HEK293T (cell line): ENCODE data around the gene SGO2.
"Not testable (repeated sequence)": the region's sequence is repeated elsewhere in the genome, so short reads cannot be mapped to it uniquely, and the experiment has no call there.

Source experiments
- CTCF ChIA-PET: fragments of 350-600 bp; formaldehyde crosslinking; extraction: SDS; loops from one replicate; lab custom pipeline; 2021; ENCODE audit warnings: antibody characterized with exemption, inconsistent platforms; lab: Yijun Ruan, JAX
- POLR2A ChIA-PET: fragments of 350-600 bp; formaldehyde crosslinking; extraction: SDS; loops from one replicate; lab custom pipeline; 2020; ENCODE audit warnings: antibody characterized with exemption, inconsistent platforms; lab: Yijun Ruan, JAX
- DNase-seq: peaks from one replicate; pipeline ENCODE4 v3.0.0; 2012; ENCODE audit warnings: mixed read lengths; ENCODE audit errors: extremely low spot score
- ARNT ChIP-seq: fragments of 450-650 bp; IDR thresholded peaks from 2 replicates; pipeline ENCODE4 v1.6.1; 2017; ENCODE audit warnings: mild to moderate bottlenecking
- BHLHE40 ChIP-seq: fragments of 450-650 bp; IDR thresholded peaks from 2 replicates; pipeline ENCODE4 v1.6.1; 2016; ENCODE audit warnings: mild to moderate bottlenecking, moderate library complexity, borderline replicate concordance
- CTBP1 ChIP-seq: fragments of 450-650 bp; IDR thresholded peaks from 2 replicates; pipeline ENCODE4 v1.6.1; 2016; ENCODE audit warnings: borderline replicate concordance
- ELF4 ChIP-seq: fragments of 450-650 bp; IDR thresholded peaks from 2 replicates; pipeline ENCODE4 v1.6.1; 2017; ENCODE audit warnings: antibody characterized with exemption
- FOXA1 ChIP-seq: fragments of 450-650 bp; IDR thresholded peaks from 2 replicates; pipeline ENCODE4 v1.6.1; 2016; ENCODE audit warnings: mild to moderate bottlenecking
- FOXK2 ChIP-seq: fragments of 450-650 bp; IDR thresholded peaks from 2 replicates; pipeline ENCODE4 v1.6.1; 2016; ENCODE audit warnings: mild to moderate bottlenecking
- FOXM1 ChIP-seq: fragments of 450-650 bp; IDR thresholded peaks from 2 replicates; pipeline ENCODE4 v1.6.1; 2017; ENCODE audit warnings: mild to moderate bottlenecking, borderline replicate concordance
- HDGF ChIP-seq: fragments of 450-650 bp; IDR thresholded peaks from 2 replicates; pipeline ENCODE4 v1.6.1; 2017; ENCODE audit warnings: antibody characterized with exemption, borderline replicate concordance
- L3MBTL2 ChIP-seq: fragments of 450-650 bp; conservative IDR thresholded peaks from 2 replicates; pipeline ENCODE4 v1.6.1; 2016; ENCODE audit warnings: mild to moderate bottlenecking
- LEF1 ChIP-seq: fragments of 450-650 bp; IDR thresholded peaks from 2 replicates; pipeline ENCODE4 v1.6.1; 2017; ENCODE audit warnings: mild to moderate bottlenecking, borderline replicate concordance
- NFRKB ChIP-seq: fragments of 450-650 bp; IDR thresholded peaks from 2 replicates; pipeline ENCODE4 v1.6.1; 2016; ENCODE audit warnings: mild to moderate bottlenecking, moderate library complexity
- PKNOX1 ChIP-seq: fragments of 450-650 bp; IDR thresholded peaks from 2 replicates; pipeline ENCODE4 v1.6.1; 2016
- SP1 ChIP-seq: fragments of 450-650 bp; IDR thresholded peaks from 2 replicates; pipeline ENCODE4 v1.6.1; 2017
- SUZ12 ChIP-seq: fragments of 450-650 bp; IDR thresholded peaks from 2 replicates; pipeline ENCODE4 v1.6.1; 2016; ENCODE audit warnings: mild to moderate bottlenecking
- TARDBP ChIP-seq: fragments of 450-650 bp; IDR thresholded peaks from 2 replicates; pipeline ENCODE4 v1.6.1; 2016
- ZNF384 ChIP-seq: fragments of 450-650 bp; IDR thresholded peaks from 2 replicates; pipeline ENCODE4 v1.6.1; 2016

The SGO2 gene

GRCh38 chr2:200609028-200609614 is 83.1 kb downstream of the SGO2 start:
- TF ChIP-seq FOXK2: no peak
- TF ChIP-seq LEF1: no peak
- no peak for TF ChIP-seq CTBP1
- POLR2A ChIA-PET: no interaction called here
- CTCF ChIA-PET: no interaction called here
- DNase-seq: no peak

- CTCF ChIA-PET, DNase-seq, POLR2A ChIA-PET: not testable (repeated sequence)
Measured at GRCh38 chr2:200610217-200610616, 84.2 kb downstream of the SGO2 start.

- ChIA-PET POLR2A (no interaction called here), CTCF (no interaction called here)
- DNase-seq: no peak
- no peak for TF ChIP-seq LEF1
- TF ChIP-seq ZNF384: no peak
- no peak for TF ChIP-seq TARDBP
- TF ChIP-seq FOXA1: no peak
- no peak for TF ChIP-seq FOXK2
Measured at GRCh38 chr2:200613692-200614091, 87.7 kb downstream of the SGO2 start.

GRCh38 chr2:200614249-200614648 is 88.2 kb downstream of the SGO2 start:
- ChIA-PET POLR2A (no interaction called here), CTCF (no interaction called here)
- TF ChIP-seq ELF4 (no peak), FOXK2 (no peak), ARNT (no peak), TARDBP (no peak), BHLHE40 (no peak), PKNOX1 (no peak)

GRCh38 chr2:200615247-200615646 is 89.2 kb downstream of the SGO2 start:
- CTCF ChIA-PET: interaction anchor here (0.6 kb wide), 1 partner anchor 482 kb away, joined by 3 read pairs; no protein-coding TSS in a partner anchor
- TF ChIP-seq SUZ12 (no peak), ARNT (no peak), ZNF384 (no peak), LEF1 (no peak), BHLHE40 (no peak), CTBP1 (no peak), NFRKB (no peak), SP1 (no peak), PKNOX1 (no peak), FOXK2 (no peak), L3MBTL2 (no peak)
- no peak for DNase-seq
- POLR2A ChIA-PET: no interaction called here

More at GRCh38 chr2:200614249-200614648, 88.2 kb downstream of the SGO2 start:
- DNase-seq: no peak

- CTCF ChIA-PET: interaction anchor here (0.6 kb wide), 1 partner anchor 10 kb away, joined by 3 read pairs; no protein-coding TSS in a partner anchor
- POLR2A ChIA-PET: no interaction called here
- TF ChIP-seq L3MBTL2 (no peak), FOXM1 (no peak)
- no peak for DNase-seq
Measured at GRCh38 chr2:200616193-200616592, 90.2 kb downstream of the SGO2 start.

GRCh38 chr2:200616656-200617055 is 90.6 kb downstream of the SGO2 start:
- TF ChIP-seq SUZ12: no peak
- TF ChIP-seq NFRKB: no peak
- no peak for TF ChIP-seq FOXM1
- no peak for TF ChIP-seq ZNF384
- no peak for TF ChIP-seq TARDBP
- TF ChIP-seq FOXK2: no peak
- no peak for TF ChIP-seq ARNT
- no peak for TF ChIP-seq FOXA1
- no peak for TF ChIP-seq CTBP1
- TF ChIP-seq ELF4: no peak
- no peak for TF ChIP-seq SP1
- TF ChIP-seq BHLHE40: no peak
- no peak for TF ChIP-seq HDGF
- TF ChIP-seq L3MBTL2: no peak
- TF ChIP-seq PKNOX1: no peak
- TF ChIP-seq LEF1: no peak
- ChIA-PET CTCF (interaction anchor here (0.6 kb wide), 1 partner anchor 41 kb away, joined by 10 read pairs; no protein-coding TSS in a partner anchor), POLR2A (no interaction called here)
- no peak for DNase-seq
